Trophoblast cell (in vitro differentiated cells and primary cell): Measurements from ENCODE around the gene PPHLN1.

Experiments used
- DNase-seq, 2 donors: peaks; one replicate each; pipeline ENCODE4 v3.0.0-alpha.2; 2016
- H2AFZ ChIP-seq: 2 replicates; pipeline ENCODE4 v1.6.1; 2013; ENCODE audit warnings: low read length, moderate library complexity, mild to moderate bottlenecking; ENCODE audit not compliant: insufficient read depth, poor library complexity
- H2AK5ac ChIP-seq: 2 replicates; pipeline ENCODE4 v1.6.1; 2013; ENCODE audit warnings: mild to moderate bottlenecking, low read length
- H2BK120ac ChIP-seq: 2 replicates; pipeline ENCODE4 v1.6.1; 2013; ENCODE audit warnings: low read length, mild to moderate bottlenecking, moderate library complexity; ENCODE audit not compliant: insufficient read depth, poor library complexity
- H2BK12ac ChIP-seq: 2 replicates; pipeline ENCODE4 v1.6.1; 2013; ENCODE audit warnings: mild to moderate bottlenecking, low read length, moderate library complexity
- H2BK5ac ChIP-seq: 2 replicates; pipeline ENCODE4 v1.6.1; 2013; ENCODE audit warnings: low read length, low read depth, moderate library complexity, mild to moderate bottlenecking; ENCODE audit not compliant: poor library complexity
- H3K14ac ChIP-seq: 2 replicates; pipeline ENCODE4 v1.6.1; 2013; ENCODE audit warnings: mild to moderate bottlenecking, low read length
- H3K18ac ChIP-seq: 2 replicates; pipeline ENCODE4 v1.6.1; 2013; ENCODE audit warnings: mild to moderate bottlenecking, low read length
- H3K23ac ChIP-seq: 2 replicates; pipeline ENCODE4 v1.6.1; 2013; ENCODE audit warnings: low read length
- H3K27ac ChIP-seq: 2 replicates; pipeline ENCODE4 v1.5.1; 2013; ENCODE audit warnings: low read depth, mild to moderate bottlenecking, inconsistent platforms, low read length, moderate library complexity
- H3K27me3 ChIP-seq: 2 replicates; pipeline ENCODE4 v1.6.1; 2013; ENCODE audit warnings: inconsistent platforms, mild to moderate bottlenecking, low read length, moderate library complexity; ENCODE audit not compliant: insufficient read depth
- H3K36me3 ChIP-seq, 2 experiments: 1 replicate in 1 of 2; 2 replicates in 1 of 2; pipeline ENCODE4 v1.6.1; 2013; ENCODE audit warnings: low read length in 2 of 2, mild to moderate bottlenecking in 2 of 2, moderate library complexity in 1 of 2; ENCODE audit not compliant: insufficient read depth in 2 of 2, control insufficient read depth in 1 of 2
- H3K4ac ChIP-seq: 2 replicates; pipeline ENCODE4 v1.6.1; 2013; ENCODE audit warnings: low read depth, mild to moderate bottlenecking, low read length, moderate library complexity
- H3K4me1 ChIP-seq, 2 experiments: 1 replicate in 1 of 2; 2 replicates in 1 of 2; pipeline ENCODE4 v1.6.1; 2013; ENCODE audit warnings: low read length in 2 of 2, mild to moderate bottlenecking in 2 of 2, moderate library complexity in 1 of 2; ENCODE audit not compliant: insufficient read depth in 2 of 2, control insufficient read depth in 1 of 2
- H3K4me2 ChIP-seq: 2 replicates; pipeline ENCODE4 v1.6.1; 2013; ENCODE audit warnings: inconsistent platforms, mild to moderate bottlenecking, low read length, moderate library complexity
- H3K4me3 ChIP-seq: 2 replicates; pipeline ENCODE4 v1.5.1; 2013; ENCODE audit warnings: mild to moderate bottlenecking, low read depth, low read length, inconsistent platforms
- H3K79me1 ChIP-seq: one replicate; pipeline ENCODE4 v1.6.1; 2013; ENCODE audit warnings: low read length
- H3K79me2 ChIP-seq: 2 replicates; pipeline ENCODE4 v1.6.1; 2013; ENCODE audit warnings: low read length, mild to moderate bottlenecking; ENCODE audit not compliant: control insufficient read depth, insufficient read depth, poor library complexity
- H3K9ac ChIP-seq: 2 replicates; pipeline ENCODE4 v1.6.1; 2013; ENCODE audit warnings: mild to moderate bottlenecking, low read length
- H3K9me3 ChIP-seq: 2 replicates; pipeline ENCODE4 v1.6.1; 2013; ENCODE audit warnings: low read depth, mild to moderate bottlenecking, control low read depth, inconsistent platforms, low read length; ENCODE audit not compliant: insufficient read depth
- H4K12ac ChIP-seq: 2 replicates; pipeline ENCODE4 v1.6.1; 2013; ENCODE audit warnings: low read depth, mild to moderate bottlenecking, low read length, moderate library complexity
- H4K8ac ChIP-seq: 2 replicates; pipeline ENCODE4 v1.6.1; 2013; ENCODE audit warnings: low read depth, mild to moderate bottlenecking, low read length, moderate library complexity
- H4K91ac ChIP-seq: one replicate; pipeline ENCODE4 v1.6.1; 2013; ENCODE audit warnings: low read depth, mild to moderate bottlenecking, low read length, moderate library complexity
- WGBS: extraction: QIAGEN DNeasy Blood & Tissue Kit; methylation state at CpG from one replicate; pipeline ENCODE4 v1.1.7; 2013; ENCODE audit warnings: missing lambda C conversion rate; ENCODE audit not compliant: insufficient read length, insufficient coverage; ENCODE audit errors: extremely low coverage; 5-methylcytosine and 5-hydroxymethylcytosine counted together

Gene PPHLN1

GRCh38 chr12:42410340-42410739, 84.4 kb downstream of the PPHLN1 start:
- Histone ChIP-seq H4K8ac (no peak overlapping the region), H4K12ac (no peak overlapping the region), H3K36me3 (peaks cover 0 to 3% of the 10 kb centered on the region in 2 experiments), H3K4me3 (no peak overlapping the region), H3K18ac (no peak overlapping the region), H2BK120ac (no peak overlapping the region), H2AK5ac (no peak overlapping the region), H3K23ac (no peak overlapping the region), H2BK12ac (no peak overlapping the region), H3K27me3 (no peaks in the 10 kb centered on the region), H3K9me3 (no peaks in the 10 kb centered on the region), H3K4me1 (no peaks in the 10 kb centered on the region), H3K79me1 (peaks cover 3% of the 10 kb centered on the region), H3K4me2 (no peak overlapping the region), H2AFZ (no peak overlapping the region), H4K91ac (no peak overlapping the region), H3K9ac (no peak overlapping the region), H3K27ac (no peak overlapping the region), H3K79me2 (no peaks in the 10 kb centered on the region), H2BK5ac (no peak overlapping the region), H3K14ac (no peak overlapping the region), H3K4ac (no peak overlapping the region)
- no peak for DNase-seq
- no CpG with 5 or more reads among the region's 1 CpG for WGBS

GRCh38 chr12:42420395-42420794, 94.4 kb downstream of the PPHLN1 start:
- no peak overlapping the region for H3K4me2 ChIP-seq
- WGBS, result no CpG with 5 or more reads among the region's 3 CpGs

GRCh38 chr12:42421844-42422779, 96.1 kb downstream of the PPHLN1 start:
- Histone ChIP-seq H3K79me2 (no peaks in the 10 kb centered on the region), H4K12ac (no peak overlapping the region), H3K4me2 (no peak overlapping the region), H3K4me1 (no peaks in the 10 kb centered on the region), H2BK12ac (no peak overlapping the region), H3K79me1 (no peaks in the 10 kb centered on the region), H4K91ac (no peak overlapping the region), H3K4me3 (no peak overlapping the region), H3K9me3 (no peaks in the 10 kb centered on the region), H3K18ac (no peak overlapping the region), H2BK5ac (no peak overlapping the region), H3K9ac (no peak overlapping the region), H2AK5ac (no peak overlapping the region), H3K4ac (no peak overlapping the region), H2AFZ (no peak overlapping the region), H4K8ac (no peak overlapping the region), H3K27me3 (no peaks in the 10 kb centered on the region), H3K27ac (no peak overlapping the region), H3K14ac (no peak overlapping the region), H2BK120ac (no peak overlapping the region), H3K23ac (no peak overlapping the region), H3K36me3 (peaks cover 0 to 2% of the 10 kb centered on the region in 2 experiments)
- WGBS, result no CpG with 5 or more reads among the region's 3 CpGs
- DNase-seq, result no peak

More at GRCh38 chr12:42420395-42420794, 94.4 kb downstream of the PPHLN1 start:
- Histone ChIP-seq H3K4me3 (no peak overlapping the region), H3K79me2 (no peaks in the 10 kb centered on the region), H2AFZ (no peak overlapping the region), H4K8ac (no peak overlapping the region), H3K79me1 (no peaks in the 10 kb centered on the region), H2BK12ac (no peak overlapping the region), H3K4ac (no peak overlapping the region), H3K14ac (no peak overlapping the region), H3K9me3 (no peaks in the 10 kb centered on the region), H3K27me3 (no peaks in the 10 kb centered on the region), H4K91ac (no peak overlapping the region), H3K4me1 (no peaks in the 10 kb centered on the region), H2AK5ac (no peak overlapping the region), H3K27ac (no peak overlapping the region), H3K36me3 (peaks cover 0 to 2% of the 10 kb centered on the region in 2 experiments), H2BK5ac (no peak overlapping the region), H2BK120ac (no peak overlapping the region), H3K18ac (no peak overlapping the region), H3K23ac (no peak overlapping the region), H4K12ac (no peak overlapping the region), H3K9ac (no peak overlapping the region)
- no peak for DNase-seq

- Histone ChIP-seq H2BK5ac (no peak overlapping the region), H4K91ac (no peak overlapping the region), H2AFZ (no peak overlapping the region), H3K79me2 (no peaks in the 10 kb centered on the region), H4K8ac (no peak overlapping the region), H3K4me1 (no peaks in the 10 kb centered on the region), H4K12ac (no peak overlapping the region), H3K23ac (no peak overlapping the region), H3K4ac (no peak overlapping the region), H3K9me3 (no peaks in the 10 kb centered on the region), H2BK120ac (no peak overlapping the region), H2BK12ac (no peak overlapping the region), H3K4me2 (no peak overlapping the region), H3K27ac (no peak overlapping the region), H3K9ac (no peak overlapping the region), H3K4me3 (no peak overlapping the region), H3K18ac (no peak overlapping the region), H3K14ac (no peak overlapping the region), H3K27me3 (no peaks in the 10 kb centered on the region), H3K79me1 (no peaks in the 10 kb centered on the region), H3K36me3 (peaks cover 0 to 2% of the 10 kb centered on the region in 2 experiments), H2AK5ac (no peak overlapping the region)
- no peak for DNase-seq
- WGBS, result no CpG with 5 or more reads among the region's 1 CpG
Observed at GRCh38 chr12:42422785-42423184, 96.8 kb downstream of the PPHLN1 start.
